ENCODE results near the gene CCDC60. TPM values are rescaled to one million over a fixed set of nuclear protein-coding genes. Genes with fewer than 3 reads are reported as not detected.

Gene CCDC60
- total RNA-seq, 2 donors from 2014 or later: 4.3 to 4.9 TPM

GRCh38 chr12:119365451-119365850 lies 30.9 kb downstream of the CCDC60 start:
- H3K9me3 ChIP-seq: no peaks in the 10 kb centered on the region
- peak overlapping the region in 1 of 2 donors; percentile 16 for H3K27ac ChIP-seq
- H3K36me3 ChIP-seq: no peaks in the 10 kb centered on the region
- TF ChIP-seq POLR2A (IDR thresholded peaks at IDR 0.05): no peak
- TF ChIP-seq CTCF (IDR thresholded peaks at IDR 0.05): no peak
- no peak for TF ChIP-seq POLR2AphosphoS5 (IDR thresholded peaks at IDR 0.05)
- no peak overlapping the region for H3K4me3 ChIP-seq
- H3K27me3 ChIP-seq (replicated peaks; ENCODE audit: insufficient read depth): no peaks in the 10 kb centered on the region
- 46% methylated on average over 3 of the region's 3 CpGs for WGBS
- H3K4me1 ChIP-seq (replicated peaks): no peaks in the 10 kb centered on the region
- intact Hi-C loops (cut with DNase I): loop anchor here (5.0 kb wide), 1 partner anchor 163 kb away; no protein-coding TSS in a partner anchor
- DNase-seq (ENCODE audit: low spot score): no peak

DNA sequence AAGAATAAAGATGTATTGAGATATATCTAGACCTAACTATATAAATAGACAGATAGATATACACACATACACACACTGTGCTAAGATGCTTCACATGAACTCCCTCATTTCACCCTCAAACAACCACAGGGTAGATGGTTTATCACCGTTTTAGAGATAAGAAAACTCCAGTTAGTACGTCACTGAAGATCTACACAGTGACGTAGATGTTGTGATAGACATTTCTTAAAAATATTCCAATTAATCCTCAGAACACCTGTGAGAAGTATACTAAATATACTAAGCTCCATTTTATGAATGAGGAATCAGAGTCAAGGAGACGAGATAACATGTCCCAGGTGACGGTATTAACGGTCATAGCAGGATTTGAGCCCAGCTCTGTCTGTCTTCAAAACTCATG lies 31.5 kb downstream of the CCDC60 start:
- intact Hi-C loops (cut with DNase I): loop anchor here (5.0 kb wide), 1 partner anchor 164 kb away; no protein-coding TSS in a partner anchor
- 87% methylated on average over 6 of the region's 6 CpGs for WGBS

GRCh38 chr12:119369161-119369560 lies 34.6 kb downstream of the CCDC60 start:
- Histone ChIP-seq H3K36me3 (no peaks in the 10 kb centered on the region), H3K9me3 (no peaks in the 10 kb centered on the region), H3K27me3 (replicated peaks; ENCODE audit: insufficient read depth) (no peaks in the 10 kb centered on the region), H3K4me3 (no peak overlapping the region), H3K4me1 (replicated peaks) (no peaks in the 10 kb centered on the region), H3K27ac (peak overlapping the region; percentile 47 to 65)
- no peak for TF ChIP-seq POLR2A (IDR thresholded peaks at IDR 0.05)
- peak; percentile 57 for TF ChIP-seq POLR2AphosphoS5 (IDR thresholded peaks at IDR 0.05)
- intact Hi-C loops (cut with DNase I): loop anchor here (5.0 kb wide), 1 partner anchor 167 kb away; no protein-coding TSS in a partner anchor
- DNase-seq (ENCODE audit: low spot score): peak; percentile 13
- 25% methylated on average over 3 of the region's 3 CpGs for WGBS

More for the DNA sequence above, 31.5 kb downstream of the CCDC60 start:
- H3K9me3 ChIP-seq: no peaks in the 10 kb centered on the region
- no peaks in the 10 kb centered on the region for H3K4me1 ChIP-seq (replicated peaks)
- no peaks in the 10 kb centered on the region for H3K27me3 ChIP-seq (replicated peaks; ENCODE audit: insufficient read depth)
- H3K36me3 ChIP-seq: no peaks in the 10 kb centered on the region
- no peak for DNase-seq (ENCODE audit: low spot score)
- no peak for TF ChIP-seq POLR2AphosphoS5 (IDR thresholded peaks at IDR 0.05)
- no peak overlapping the region for H3K4me3 ChIP-seq
- no peak overlapping the region for H3K27ac ChIP-seq

GRCh38 chr12:119369907-119370546 lies 35.5 kb downstream of the CCDC60 start:
- WGBS: 28% methylated on average over 10 of the region's 10 CpGs
- intact Hi-C loops (cut with DNase I): loop anchor here (5.0 kb wide), 4 partner anchors 42 to 193 kb away; partner anchors contain the start of gene HSPB8
- Histone ChIP-seq H3K36me3 (no peaks in the 10 kb centered on the region), H3K27ac (peak overlapping the region; percentile 47 to 65), H3K9me3 (no peaks in the 10 kb centered on the region), H3K27me3 (replicated peaks; ENCODE audit: insufficient read depth) (no peaks in the 10 kb centered on the region), H3K4me3 (no peak overlapping the region), H3K4me1 (replicated peaks) (no peaks in the 10 kb centered on the region)
- TF ChIP-seq POLR2AphosphoS5 (IDR thresholded peaks at IDR 0.05) (peak; percentile 73), CTCF (IDR thresholded peaks at IDR 0.05) (no peak)
- peak; percentile 39 for DNase-seq (ENCODE audit: low spot score)

- Histone ChIP-seq H3K4me1 (replicated peaks) (no peaks in the 10 kb centered on the region), H3K27ac (no peak overlapping the region), H3K36me3 (no peaks in the 10 kb centered on the region), H3K4me3 (no peak overlapping the region), H3K27me3 (replicated peaks; ENCODE audit: insufficient read depth) (no peaks in the 10 kb centered on the region), H3K9me3 (no peaks in the 10 kb centered on the region)
- 77% methylated on average over 7 of the region's 7 CpGs for WGBS
- TF ChIP-seq POLR2AphosphoS5 (IDR thresholded peaks at IDR 0.05): no peak
- no peak for DNase-seq (ENCODE audit: low spot score)
- intact Hi-C loops (cut with DNase I): loop anchor here (5.0 kb wide), 3 partner anchors 40 to 195 kb away; partner anchors contain the start of gene HSPB8
These were observed 38.0 kb downstream of the CCDC60 start for GRCh38 chr12:119372540-119372939.

GRCh38 chr12:119373001-119373400 lies 38.5 kb downstream of the CCDC60 start:
- Histone ChIP-seq H3K4me3 (no peak overlapping the region), H3K4me1 (replicated peaks) (no peaks in the 10 kb centered on the region), H3K27me3 (replicated peaks; ENCODE audit: insufficient read depth) (no peaks in the 10 kb centered on the region), H3K36me3 (no peaks in the 10 kb centered on the region), H3K9me3 (no peaks in the 10 kb centered on the region), H3K27ac (no peak overlapping the region)
- 52% methylated on average over 3 of the region's 3 CpGs for WGBS
- no peak for TF ChIP-seq POLR2A (IDR thresholded peaks at IDR 0.05)
- TF ChIP-seq CTCF (IDR thresholded peaks at IDR 0.05): no peak
- DNase-seq (ENCODE audit: low spot score): no peak
- intact Hi-C loops (cut with DNase I): loop anchor here (5.0 kb wide), 3 partner anchors 39 to 196 kb away; partner anchors contain the start of gene HSPB8

All from prostate gland (tissue), 2 donors.